WI38 (cell line): Measurements from ENCODE around the gene MND1.
"Not testable (repeated sequence)": the region's sequence is repeated elsewhere in the genome, so short reads cannot be mapped to it uniquely, and the experiment has no call there.

Experiments
- H3K4me3 ChIP-seq: 2 replicates; pipeline ENCODE4 v1.5.1; 2011; ENCODE audit warnings: low read depth, mild to moderate bottlenecking, control low read depth, low read length
- TF ChIP-seq, protein P1 (sequence below): IDR thresholded peaks from 2 replicates; pipeline ENCODE4 v1.5.1; 2012; ENCODE audit warnings: low read depth, mild to moderate bottlenecking, control low read depth, low read length

The MND1 gene

DNA sequence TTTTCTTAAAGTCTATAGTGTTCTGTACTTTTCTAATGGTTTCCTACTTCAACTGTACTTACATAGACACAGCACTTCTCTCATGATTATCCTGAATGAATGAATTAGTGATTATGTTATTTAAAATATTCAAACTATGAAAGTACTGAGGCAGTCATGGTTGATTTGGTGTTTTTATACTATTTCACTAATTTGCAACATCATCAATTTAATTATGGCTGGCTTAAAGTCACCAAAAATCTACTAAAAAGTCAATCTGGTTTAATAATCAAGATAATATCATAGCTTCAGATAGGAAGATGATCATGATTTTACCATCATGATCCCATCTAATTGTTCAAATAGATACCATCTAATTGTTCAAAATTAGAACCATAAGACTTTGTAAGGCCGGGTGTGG lies 104.8 kb downstream of the MND1 start:
- TF ChIP-seq, protein P1, sequence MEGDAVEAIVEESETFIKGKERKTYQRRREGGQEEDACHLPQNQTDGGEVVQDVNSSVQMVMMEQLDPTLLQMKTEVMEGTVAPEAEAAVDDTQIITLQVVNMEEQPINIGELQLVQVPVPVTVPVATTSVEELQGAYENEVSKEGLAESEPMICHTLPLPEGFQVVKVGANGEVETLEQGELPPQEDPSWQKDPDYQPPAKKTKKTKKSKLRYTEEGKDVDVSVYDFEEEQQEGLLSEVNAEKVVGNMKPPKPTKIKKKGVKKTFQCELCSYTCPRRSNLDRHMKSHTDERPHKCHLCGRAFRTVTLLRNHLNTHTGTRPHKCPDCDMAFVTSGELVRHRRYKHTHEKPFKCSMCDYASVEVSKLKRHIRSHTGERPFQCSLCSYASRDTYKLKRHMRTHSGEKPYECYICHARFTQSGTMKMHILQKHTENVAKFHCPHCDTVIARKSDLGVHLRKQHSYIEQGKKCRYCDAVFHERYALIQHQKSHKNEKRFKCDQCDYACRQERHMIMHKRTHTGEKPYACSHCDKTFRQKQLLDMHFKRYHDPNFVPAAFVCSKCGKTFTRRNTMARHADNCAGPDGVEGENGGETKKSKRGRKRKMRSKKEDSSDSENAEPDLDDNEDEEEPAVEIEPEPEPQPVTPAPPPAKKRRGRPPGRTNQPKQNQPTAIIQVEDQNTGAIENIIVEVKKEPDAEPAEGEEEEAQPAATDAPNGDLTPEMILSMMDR, result no peak
- no peak overlapping the region for H3K4me3 ChIP-seq

DNA sequence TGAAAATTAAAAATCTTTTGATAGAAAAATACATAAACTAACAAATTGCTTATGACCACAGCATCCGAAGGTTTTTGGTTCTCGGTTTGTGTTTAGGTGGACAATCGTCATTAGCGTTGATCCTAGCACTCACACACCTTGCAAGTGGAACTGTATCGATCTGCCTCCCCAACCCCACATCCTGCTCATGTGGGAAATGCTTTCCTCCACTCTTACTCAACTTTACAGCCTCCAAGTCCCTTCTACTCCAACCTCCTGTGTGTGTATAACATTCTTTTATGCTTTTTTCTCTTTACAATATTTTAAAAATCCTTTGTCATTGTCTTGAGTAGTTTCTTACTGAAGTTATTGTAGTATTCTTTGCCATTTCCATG lies 106.0 kb downstream of the MND1 start:
- no peak overlapping the region for H3K4me3 ChIP-seq
- TF ChIP-seq, protein P1, result no peak

DNA sequence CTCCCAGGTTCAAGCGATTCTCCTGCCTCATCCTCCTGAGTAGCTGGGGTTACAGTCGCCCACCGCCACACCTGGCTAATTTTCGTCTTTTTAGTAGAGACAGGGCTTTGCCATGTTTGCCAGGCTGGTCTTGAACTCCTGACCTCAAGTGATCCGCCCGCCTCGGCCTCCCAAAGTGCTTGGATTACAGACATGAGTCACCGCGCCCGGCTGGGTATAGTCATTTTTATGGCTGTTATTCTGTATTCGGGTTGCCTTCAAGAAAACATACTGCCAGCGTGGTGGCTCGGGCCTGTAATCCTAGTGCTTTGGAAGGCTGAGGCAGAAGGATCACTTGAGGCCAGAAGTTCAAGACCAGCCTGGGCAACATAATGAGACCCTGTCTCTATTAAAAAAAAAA lies 106.7 kb downstream of the MND1 start:
- not testable (repeated sequence) for H3K4me3 ChIP-seq

DNA sequence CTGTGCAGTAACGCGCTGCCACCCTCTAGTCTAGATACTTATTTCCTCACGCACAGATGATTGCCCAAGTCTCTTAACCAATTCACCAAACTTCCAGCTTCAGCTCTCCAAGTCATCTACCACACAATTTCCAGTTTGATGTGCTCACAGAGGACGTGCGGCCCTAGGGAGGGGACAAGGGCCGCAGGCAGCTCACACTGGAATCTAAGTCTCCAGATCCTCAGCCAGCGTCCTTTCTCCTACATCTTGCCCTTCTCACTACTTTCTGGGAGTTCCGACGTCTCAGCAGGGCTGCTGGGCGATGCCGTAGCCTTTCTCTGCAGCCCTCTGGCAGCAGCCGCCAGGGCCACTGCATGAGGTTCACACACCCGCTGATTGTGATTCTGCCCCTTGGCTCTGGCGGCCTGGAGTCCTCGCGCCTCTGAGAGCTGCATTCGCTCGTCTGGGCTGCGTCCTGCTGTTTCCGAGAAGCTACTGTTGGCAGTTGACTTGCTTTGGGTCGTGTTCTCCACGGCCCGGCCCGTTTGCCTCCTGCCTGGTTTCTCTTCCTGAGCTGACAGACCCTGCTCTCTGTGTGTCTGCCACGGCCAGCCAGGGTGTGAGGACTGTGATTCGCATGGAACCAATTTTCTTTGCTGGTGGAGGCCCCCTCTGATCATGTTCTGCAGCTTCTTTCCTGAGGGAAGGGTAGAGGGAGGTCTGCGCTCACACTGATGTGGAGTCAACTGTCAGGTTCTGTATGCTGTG lies 107.6 kb downstream of the MND1 start:
- TF ChIP-seq, protein P1, result no peak
- H3K4me3 ChIP-seq, result no peak overlapping the region

DNA sequence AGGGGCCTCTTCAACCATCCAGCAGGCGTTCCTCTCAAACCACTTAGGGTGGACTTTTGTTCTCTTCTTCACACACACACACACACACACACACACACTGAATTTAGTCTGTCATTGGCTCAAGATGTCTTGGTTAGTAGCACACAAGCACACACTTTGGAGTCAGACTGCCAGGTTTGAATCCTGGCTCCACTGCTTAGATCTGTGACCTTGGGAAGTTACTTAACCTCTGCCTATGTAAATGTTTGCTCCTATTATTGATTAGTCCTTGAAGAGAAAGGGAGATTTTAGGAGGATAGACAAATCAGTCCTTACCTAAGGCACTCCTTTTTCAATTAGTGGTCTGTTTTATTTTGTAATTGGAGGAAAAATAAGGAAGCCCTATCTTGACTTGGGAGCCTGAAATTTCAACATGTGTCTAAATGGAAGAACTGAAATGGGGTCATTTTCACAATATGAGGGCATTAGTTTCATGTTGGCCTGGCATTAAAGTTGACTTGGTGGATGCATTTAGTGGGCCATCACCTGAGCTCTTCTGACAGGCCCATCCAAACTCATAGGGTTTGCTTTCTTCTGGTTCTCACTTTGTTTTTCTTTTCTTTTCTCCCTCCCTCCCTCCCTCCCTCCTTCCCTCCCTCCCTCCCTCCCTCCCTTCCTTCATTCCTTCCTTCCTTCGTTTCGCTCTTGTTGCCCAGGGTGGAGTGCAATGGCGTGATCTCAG lies 108.3 kb downstream of the MND1 start:
- TF ChIP-seq, protein P1, result no peak
- no peak overlapping the region for H3K4me3 ChIP-seq

DNA sequence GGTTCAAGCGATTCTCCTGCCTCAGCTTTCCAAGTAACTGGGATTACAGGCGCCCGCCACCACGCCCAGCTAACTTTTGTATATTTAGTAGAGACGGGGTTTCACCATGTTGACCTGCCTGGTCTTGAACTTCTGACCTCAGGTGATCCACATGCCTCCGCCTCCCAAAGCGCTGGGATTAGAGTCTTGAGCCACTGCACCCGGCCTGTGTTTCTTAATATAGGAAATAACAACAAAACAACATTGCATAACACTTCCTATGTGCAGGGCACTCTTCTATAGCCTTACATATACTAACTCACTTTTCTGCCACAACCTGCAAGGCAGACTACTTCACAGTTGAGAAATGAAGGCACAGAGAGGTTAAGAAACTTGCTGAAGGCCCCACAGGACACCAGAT lies 108.9 kb downstream of the MND1 start:
- no peak overlapping the region for H3K4me3 ChIP-seq
- TF ChIP-seq, protein P1, result no peak

DNA sequence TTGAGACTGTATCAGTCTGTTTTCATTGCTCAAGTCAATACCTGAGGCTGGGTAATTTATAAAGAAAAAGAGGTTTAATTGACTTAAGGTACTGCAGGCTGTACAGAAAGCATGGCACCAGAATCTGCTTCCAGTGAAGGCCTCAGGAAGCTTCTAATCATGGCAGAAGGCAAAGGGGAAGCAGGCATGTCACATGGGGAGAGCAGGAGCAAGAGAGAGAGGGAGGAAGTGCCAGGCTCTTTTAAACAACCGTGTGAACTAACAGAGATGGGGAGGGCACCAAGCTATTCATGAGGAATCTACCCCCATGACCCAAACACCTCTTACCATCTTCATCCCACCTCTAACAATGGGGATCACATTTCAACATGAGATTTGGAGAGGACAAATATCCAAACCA lies 114.5 kb downstream of the MND1 start:
- TF ChIP-seq, protein P1, result no peak
- H3K4me3 ChIP-seq, result no peak overlapping the region

DNA sequence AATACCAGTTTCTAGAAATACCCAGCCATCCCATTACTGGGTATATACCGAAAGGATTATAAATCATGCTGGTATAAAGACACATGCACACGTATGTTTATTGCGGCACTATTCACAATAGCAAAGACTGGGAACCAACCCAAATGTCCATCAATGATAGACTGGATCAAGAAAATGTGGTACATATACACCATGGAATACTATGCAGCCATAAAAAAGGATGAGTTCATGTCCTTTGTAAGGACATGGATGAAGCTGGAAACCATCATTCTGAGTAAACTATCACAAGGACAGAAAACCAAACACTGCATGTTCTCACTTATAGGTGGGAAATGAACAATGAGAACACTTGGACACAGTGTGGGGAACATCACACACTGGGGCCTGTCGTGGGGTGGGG lies 117.1 kb downstream of the MND1 start:
- not testable (repeated sequence) for H3K4me3 ChIP-seq
